Stomach (tissue), 9 donors: ENCODE data around the gene PPRC1. TPM values are rescaled to one million over a fixed set of nuclear protein-coding genes. Genes with fewer than 3 reads are reported as not detected.
"Not testable (repeated sequence)": the region's sequence is repeated elsewhere in the genome, so short reads cannot be mapped to it uniquely, and the experiment has no call there.

Experiments used
- DNase-seq, 2 donors: peaks; one replicate each; pipeline versions ENCODE4 v3.0.0 to v3.0.0-alpha.2; 2013 to 2019
- H3K27ac ChIP-seq, 5 donors: fragments of 200-600 bp in 4 of 5; sonication (generic) in 4 of 5; one replicate each; pipeline ENCODE4 v1.5.1; 2013 to 2019; ENCODE audit warnings: mild to moderate bottlenecking in 1 of 5, moderate library complexity in 1 of 5
- H3K27me3 ChIP-seq, 3 donors: fragments of 200-600 bp; sonication (generic); one replicate each; pipeline ENCODE4 v1.5.1; 2017 to 2019; ENCODE audit warnings: mixed run types in 1 of 3
- H3K36me3 ChIP-seq, 4 donors: fragments of 200-600 bp; sonication (generic); 1 replicate in 3 of 4; 2 replicates in 1 of 4; pipeline ENCODE4 v1.5.1; 2016 to 2019
- H3K4me1 ChIP-seq, 4 donors: fragments of 200-600 bp; sonication (generic); one replicate each; pipeline ENCODE4 v1.5.1; 2016 to 2019
- H3K4me3 ChIP-seq, 4 donors: fragments of 200-600 bp; sonication (generic) in 3 of 4; one replicate each; pipeline ENCODE4 v1.5.1; 2016 to 2019; ENCODE audit warnings: mild to moderate bottlenecking in 1 of 4
- H3K9me3 ChIP-seq, 4 donors: fragments of 200-600 bp; sonication (generic); one replicate each; pipeline ENCODE4 v1.5.1; 2016 to 2019
- CTCF ChIP-seq, 7 experiments: fragments of 450-650 bp in 4 of 7; fragments of 200-600 bp in 3 of 7; sonication (generic) in 3 of 7; IDR thresholded peaks; one replicate each; pipeline ENCODE4 v1.5.1; 2016 to 2019; ENCODE audit warnings: antibody characterized with exemption in 7 of 7, control low read depth in 2 of 7, mild to moderate bottlenecking in 1 of 7
- EP300 ChIP-seq: sonication (generic); formaldehyde crosslinking; IDR thresholded peaks from one replicate; pipeline ENCODE4 v1.6.1; 2017; ENCODE audit warnings: antibody characterized with exemption
- POLR2A ChIP-seq, 4 donors: fragments of 450-650 bp; IDR thresholded peaks; one replicate each; pipeline ENCODE4 v1.6.1; 2016; ENCODE audit warnings: antibody characterized with exemption in 4 of 4, control low read depth in 2 of 4, mild to moderate bottlenecking in 1 of 4, moderate library complexity in 1 of 4
- POLR2AphosphoS5 ChIP-seq, 3 donors: sonication (generic); formaldehyde crosslinking; IDR thresholded peaks; one replicate each; pipeline ENCODE4 v1.6.1; 2016; ENCODE audit warnings: antibody characterized with exemption in 3 of 3
- WGBS, 5 donors: extraction: QIAGEN DNeasy Blood & Tissue Kit in 3 of 5; methylation state at CpG; one replicate each; pipeline versions ENCODE4 v1.1.5 to v1.1.7; 2013 to 2018; 5-methylcytosine and 5-hydroxymethylcytosine counted together
- intact Hi-C: fragments of 100-400 bp; cut with DNase I; formaldehyde crosslinking; loops from one replicate; pipeline ENCODE4 v1.15.1; 2023; ENCODE audit warnings: low total_unique reads
- polyA plus RNA-seq, 3 donors: library from polyadenylated mRNA; stranded (reverse); fragments of 200-250 nt; gene quantifications; one replicate each; pipeline ENCODE4 v1.2.3, GENCODE V29; 2013
- total RNA-seq, 5 donors: library from RNA; depleted of rRNA; stranded (reverse); fragments of >200 nt; gene quantifications; one replicate each; pipeline versions ENCODE4 v1.1.0 to v1.2.3, GENCODE V29; 2014 to 2016
- donor health status: healthy with polysubstance abuse.
- donor health status: Bipolar disorder and iron deficiency.
- donor health status: healthy.

PPRC1 gene
- total and polyA plus RNA-seq, 8 donors = 10.4 to 37.3 (median 14.9) TPM

- H3K4me3 ChIP-seq = no peak overlapping the region
- no peaks in the 10 kb centered on the region for H3K36me3 ChIP-seq
- H3K9me3 ChIP-seq = no peaks in the 10 kb centered on the region
- WGBS, 5 donors = 48 to 70% (median 63%) methylated on average over 4 of the region's 4 CpGs
- H3K4me1 ChIP-seq = no peaks in the 10 kb centered on the region
- no peak for DNase-seq
- no peak overlapping the region for H3K27ac ChIP-seq
- peaks cover 0 to 33% (median 0%) of the 10 kb centered on the region in 3 donors for H3K27me3 ChIP-seq
- intact Hi-C loops = no loop called here
- no peak for TF ChIP-seq POLR2AphosphoS5 (IDR thresholded peaks at IDR 0.05)
- no peak for TF ChIP-seq CTCF (IDR thresholded peaks at IDR 0.05)
- no peak for TF ChIP-seq EP300
- no peak for TF ChIP-seq POLR2A (IDR thresholded peaks at IDR 0.05)
These were observed 42.6 kb downstream of the PPRC1 start for GRCh38 chr10:102175415-102175814.

GRCh38 chr10:102184606-102185005 lies 51.8 kb downstream of the PPRC1 start:
- peaks cover 0 to under 1% (median 0%) of the 10 kb centered on the region in 3 donors for H3K27me3 ChIP-seq
- TF ChIP-seq POLR2A (IDR thresholded peaks at IDR 0.05) = no peak
- no peak overlapping the region for H3K27ac ChIP-seq
- H3K4me1 ChIP-seq = peaks cover 0 to 12% (median 9%) of the 10 kb centered on the region in 4 donors
- 85 to 95% (median 91%) methylated on average over 2 of the region's 2 CpGs for WGBS, 5 donors
- H3K4me3 ChIP-seq = no peak overlapping the region
- intact Hi-C loops = no loop called here
- DNase-seq = no peak
- H3K36me3 ChIP-seq = no peaks in the 10 kb centered on the region
- peaks cover 0 to 3% (median 0%) of the 10 kb centered on the region in 4 donors for H3K9me3 ChIP-seq

- Histone ChIP-seq H3K4me3 (no peak overlapping the region), H3K9me3 (peaks cover 0 to 3% (median 0%) of the 10 kb centered on the region in 4 donors), H3K36me3 (no peaks in the 10 kb centered on the region), H3K27ac (no peak overlapping the region), H3K4me1 (peaks cover 0 to 14% (median 10%) of the 10 kb centered on the region in 4 donors), H3K27me3 (no peaks in the 10 kb centered on the region)
- TF ChIP-seq POLR2AphosphoS5 (IDR thresholded peaks at IDR 0.05) (no peak), CTCF (IDR thresholded peaks at IDR 0.05) (no peak)
- WGBS, 5 donors = 65 to 77% (median 72%) methylated on average over 2 of the region's 2 CpGs
- intact Hi-C loops = no loop called here
- DNase-seq = no peak
These were observed 52.4 kb downstream of the PPRC1 start for GRCh38 chr10:102185272-102185671.

GRCh38 chr10:102185811-102186527 lies 53.1 kb downstream of the PPRC1 start:
- H3K9me3 ChIP-seq = peaks cover 0 to 3% (median 0%) of the 10 kb centered on the region in 4 donors
- peaks cover 0 to 14% (median 10%) of the 10 kb centered on the region in 4 donors for H3K4me1 ChIP-seq
- no peak overlapping the region for H3K4me3 ChIP-seq
- intact Hi-C loops = no loop called here
- H3K36me3 ChIP-seq = no peaks in the 10 kb centered on the region
- peak in 1 of 2 donors; percentile 20 for DNase-seq
- TF ChIP-seq POLR2AphosphoS5 (IDR thresholded peaks at IDR 0.05) (no peak), POLR2A (IDR thresholded peaks at IDR 0.05) (no peak)
- H3K27ac ChIP-seq = peak overlapping the region in 1 of 5 donors; percentile 28
- H3K27me3 ChIP-seq = no peaks in the 10 kb centered on the region
- WGBS, 5 donors = 73 to 82% (median 81%) methylated on average over 15 of the region's 15 CpGs

GRCh38 chr10:102188298-102188940 lies 55.6 kb downstream of the PPRC1 start:
- 36 to 69% (median 56%) methylated on average over 3 of the region's 3 CpGs for WGBS, 5 donors
- Histone ChIP-seq H3K27me3 (no peaks in the 10 kb centered on the region), H3K4me1 (peaks cover 0 to 14% (median 10%) of the 10 kb centered on the region in 4 donors), H3K27ac (peak overlapping the region in 1 of 5 donors; percentile 45), H3K9me3 (peaks cover 0 to 12% (median 4%) of the 10 kb centered on the region in 4 donors), H3K36me3 (no peaks in the 10 kb centered on the region), H3K4me3 (no peak overlapping the region)
- intact Hi-C loops = no loop called here
- no peak for DNase-seq
- TF ChIP-seq POLR2AphosphoS5 (IDR thresholded peaks at IDR 0.05) (no peak), EP300 (no peak), CTCF (IDR thresholded peaks at IDR 0.05) (no peak), POLR2A (IDR thresholded peaks at IDR 0.05) (no peak)

- peak overlapping the region in 1 of 5 donors; percentile 45 for H3K27ac ChIP-seq
- H3K36me3 ChIP-seq, intact Hi-C loops, H3K4me3 ChIP-seq, H3K27me3 ChIP-seq: not testable (repeated sequence)
- H3K9me3 ChIP-seq = peaks cover 0 to 12% (median 4%) of the 10 kb centered on the region in 4 donors
- peak in 1 of 2 donors; percentile 9 for DNase-seq
- peaks cover 0 to 14% (median 10%) of the 10 kb centered on the region in 4 donors for H3K4me1 ChIP-seq
- WGBS, 5 donors = 51 to 60% (median 53%) methylated on average over 6 to 7 of the region's 7 CpGs
These were observed 56.4 kb downstream of the PPRC1 start for GRCh38 chr10:102188941-102189898.
